ENCODE data around the gene VWA1. TPM values are rescaled to one million over a fixed set of nuclear protein-coding genes. Genes with fewer than 3 reads are reported as not detected.

VWA1 gene
- total and polyA plus RNA-seq, 2 experiments from 2014 or later = 7.2 to 31.5 TPM

- no peaks in the 10 kb centered on the region for H3K36me3 ChIP-seq (ENCODE audit: insufficient read depth)
- Mint-ChIP-seq H3K36me3 (ENCODE audit: low read depth) (peaks cover 4% of the 10 kb centered on the region; the same call in 2 of the 3 replicates), H3K9me3 (peaks cover 10% of the 10 kb centered on the region), H3K4me1 (peaks cover 38% of the 10 kb centered on the region), H3K4me3 (no peak overlapping the region; the same call in 2 of the 3 replicates), H3K27me3 (ENCODE audit: insufficient read depth, low read depth, poor library complexity) (peaks cover 25% of the 10 kb centered on the region), H3K27ac (no peak overlapping the region)
- H4K20me1 ChIP-seq (replicated peaks; ENCODE audit: insufficient read depth) = no peaks in the 10 kb centered on the region
- ATAC-seq (no peak; the same call in 2 of the 3 replicates), DNase-seq (ENCODE audit: low spot score) (no peak)
- no peaks in the 10 kb centered on the region for H3K79me2 ChIP-seq (replicated peaks; ENCODE audit: insufficient read depth)
- H3K4me3 ChIP-seq = peak overlapping the region; percentile 46; the same call in 1 of the 2 replicates
- no peaks in the 10 kb centered on the region for H3K27me3 ChIP-seq (ENCODE audit: insufficient read depth)
- peaks cover 37% of the 10 kb centered on the region for H3K4me1 ChIP-seq (ENCODE audit: insufficient read depth)
- TF ChIP-seq CREB1 (CRISPR knock-in tag; IDR thresholded peaks at IDR 0.05; ENCODE audit: low read depth) (no peak), NANOG (IDR thresholded peaks at IDR 0.05; ENCODE audit: borderline replicate concordance) (no peak), ETS1 (IDR thresholded peaks at IDR 0.05) (no peak)
- H3F3A ChIP-seq (replicated peaks; ENCODE audit: low read depth) = peaks cover 30% of the 10 kb centered on the region
- H2AFZ ChIP-seq = no peak overlapping the region
- H3K4me2 ChIP-seq = no peak overlapping the region
- no peaks in the 10 kb centered on the region for H3K9me2 ChIP-seq (ENCODE audit: insufficient read depth)
- 0 out of 2 replicates have a peak overlapping the region, but pooled peaks have one; percentile 32 for H3K27ac ChIP-seq (ENCODE audit: low read depth)
Observed at GRCh38 chr1:1425426-1425752, 10.1 kb upstream of the VWA1 start.

- peaks cover 39% of the 10 kb centered on the region for H3K4me1 ChIP-seq (ENCODE audit: insufficient read depth)
- peak overlapping the region; percentile 44 for H3K4me3 Mint-ChIP-seq
- peak overlapping the region; percentile 46 for H3K4me3 ChIP-seq
- DNase-seq (ENCODE audit: low spot score) (peak; percentile 69), ATAC-seq (peak; percentile 48)
- H3K36me3 ChIP-seq (ENCODE audit: insufficient read depth) = no peaks in the 10 kb centered on the region
- peaks cover 4% of the 10 kb centered on the region; the same call in 2 of the 3 replicates for H3K36me3 Mint-ChIP-seq (ENCODE audit: low read depth)
- H3K27me3 Mint-ChIP-seq (ENCODE audit: insufficient read depth, low read depth, poor library complexity) = peaks cover 25% of the 10 kb centered on the region
- peaks cover 10% of the 10 kb centered on the region for H3K9me3 Mint-ChIP-seq
- H3K79me2 ChIP-seq (replicated peaks; ENCODE audit: insufficient read depth) = no peaks in the 10 kb centered on the region
- H3K27ac Mint-ChIP-seq = 0 out of 2 replicates have a peak overlapping the region, but pooled peaks have one; percentile 52
- H3K27me3 ChIP-seq (ENCODE audit: insufficient read depth) = no peaks in the 10 kb centered on the region
- no peak overlapping the region for H2AFZ ChIP-seq
- H3K4me1 Mint-ChIP-seq = peaks cover 42% of the 10 kb centered on the region
- H3K9me2 ChIP-seq (ENCODE audit: insufficient read depth) = no peaks in the 10 kb centered on the region
- no peaks in the 10 kb centered on the region for H4K20me1 ChIP-seq (replicated peaks; ENCODE audit: insufficient read depth)
- peak overlapping the region; percentile 72 for H3K4me2 ChIP-seq
- no peak overlapping the region for H3K27ac ChIP-seq (ENCODE audit: low read depth)
- peaks cover 28% of the 10 kb centered on the region for H3F3A ChIP-seq (replicated peaks; ENCODE audit: low read depth)
- TF ChIP-seq JUNB (IDR thresholded peaks at IDR 0.05; ENCODE audit: unreplicated experiment) (no peak), ETS1 (IDR thresholded peaks at IDR 0.05) (no peak), CREB1 (CRISPR knock-in tag; IDR thresholded peaks at IDR 0.05; ENCODE audit: low read depth) (no peak), POLR2AphosphoS5 (IDR thresholded peaks at IDR 0.05; ENCODE audit: low read depth) (no peak; the same call in 1 of the 2 replicates), EZH2 (IDR thresholded peaks at IDR 0.05; ENCODE audit: low read depth, unreplicated experiment) (no peak), ZNF331 (CRISPR knock-in tag; IDR thresholded peaks at IDR 0.05; ENCODE audit: low read depth) (no peak), REST (IDR thresholded peaks at IDR 0.05; ENCODE audit: unreplicated experiment) (no peak), STAT1 (IDR thresholded peaks at IDR 0.05; ENCODE audit: unreplicated experiment) (no peak), ZNF114 (CRISPR knock-in tag; IDR thresholded peaks at IDR 0.05) (no peak), EZH2phosphoT487 (IDR thresholded peaks at IDR 0.05; ENCODE audit: unreplicated experiment) (no peak), CTCF (conservative IDR thresholded peaks at IDR 0.05; ENCODE audit: low read depth in 2 of 2) (no peak)
Observed at GRCh38 chr1:1425753-1426495, 9.6 kb upstream of the VWA1 start.
